OCI-LY3 (cell line): ENCODE data around the gene NENF.

Experiments
- EZH2phosphoT487 ChIP-seq: fragments of 200-600 bp; shearing (Covaris generic); IDR thresholded peaks from 2 replicates; pipeline ENCODE4 v1.6.1; 2018; ENCODE audit warnings: antibody characterized with exemption, mixed run types, low read depth
- TF ChIP-seq, protein P1 (sequence below): fragments of 200-600, 300-600 bp; sonication (generic); IDR thresholded peaks from 2 replicates; pipeline ENCODE4 v1.5.1; 2014; ENCODE audit warnings: antibody characterized with exemption, low read length, low read depth

DNA sequence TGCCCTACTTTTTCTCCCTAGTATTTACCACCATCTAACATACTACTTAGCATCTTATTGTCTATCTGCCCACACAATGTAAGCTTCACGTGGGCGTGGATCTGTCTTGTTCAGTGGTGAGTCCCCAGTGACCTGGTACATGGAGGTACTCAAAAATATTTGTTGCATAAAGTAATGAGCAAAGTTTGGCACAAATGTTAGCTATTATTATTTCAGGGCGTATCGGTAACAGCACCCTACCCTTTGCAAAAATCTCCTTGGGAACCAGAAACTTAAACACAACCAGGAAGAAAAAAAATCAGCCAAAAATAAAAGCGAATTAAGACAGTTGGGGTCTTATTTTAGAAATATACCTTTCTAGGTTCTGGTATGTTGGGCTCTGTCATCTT lies 454 bp upstream of the NENF start:
- TF ChIP-seq, protein P1, sequence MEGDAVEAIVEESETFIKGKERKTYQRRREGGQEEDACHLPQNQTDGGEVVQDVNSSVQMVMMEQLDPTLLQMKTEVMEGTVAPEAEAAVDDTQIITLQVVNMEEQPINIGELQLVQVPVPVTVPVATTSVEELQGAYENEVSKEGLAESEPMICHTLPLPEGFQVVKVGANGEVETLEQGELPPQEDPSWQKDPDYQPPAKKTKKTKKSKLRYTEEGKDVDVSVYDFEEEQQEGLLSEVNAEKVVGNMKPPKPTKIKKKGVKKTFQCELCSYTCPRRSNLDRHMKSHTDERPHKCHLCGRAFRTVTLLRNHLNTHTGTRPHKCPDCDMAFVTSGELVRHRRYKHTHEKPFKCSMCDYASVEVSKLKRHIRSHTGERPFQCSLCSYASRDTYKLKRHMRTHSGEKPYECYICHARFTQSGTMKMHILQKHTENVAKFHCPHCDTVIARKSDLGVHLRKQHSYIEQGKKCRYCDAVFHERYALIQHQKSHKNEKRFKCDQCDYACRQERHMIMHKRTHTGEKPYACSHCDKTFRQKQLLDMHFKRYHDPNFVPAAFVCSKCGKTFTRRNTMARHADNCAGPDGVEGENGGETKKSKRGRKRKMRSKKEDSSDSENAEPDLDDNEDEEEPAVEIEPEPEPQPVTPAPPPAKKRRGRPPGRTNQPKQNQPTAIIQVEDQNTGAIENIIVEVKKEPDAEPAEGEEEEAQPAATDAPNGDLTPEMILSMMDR, result no peak
- no peak for TF ChIP-seq EZH2phosphoT487
